K562 treated with DMSO at 1 percent for 4 hours (cell line): Measurements from ENCODE around the gene FAM3D. TPM values are rescaled to one million over a fixed set of nuclear protein-coding genes. Genes with fewer than 3 reads are reported as not detected.

Source experiments
- total RNA-seq: library from RNA; unstranded; fragments of 300-600 nt; gene quantifications from 2 replicates; pipeline ENCODE4 v1.2.3, GENCODE V29; 2022; ENCODE audit not compliant: insufficient read depth

The FAM3D gene
- total RNA-seq, result not detected in 2 replicates

DNA sequence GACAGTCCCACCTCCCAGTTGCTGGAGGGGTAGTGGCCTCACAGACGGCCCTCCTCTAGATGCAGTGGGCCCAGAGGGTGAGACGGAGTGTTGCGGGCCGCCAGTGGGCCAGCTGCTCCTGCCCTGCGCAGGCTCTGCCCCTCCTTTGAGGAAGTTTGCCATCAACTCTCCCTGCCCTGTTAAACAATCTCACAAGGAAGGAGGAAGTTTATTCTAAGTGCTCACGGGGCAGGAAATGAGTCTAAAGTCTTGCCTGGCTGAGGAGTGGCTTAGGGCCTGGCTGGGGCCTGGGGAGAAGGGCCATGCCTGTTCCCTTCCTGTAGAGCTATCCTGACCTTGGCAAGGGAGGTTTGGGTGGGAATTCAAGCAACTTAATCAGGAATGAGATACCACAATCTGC, at the start of gene FAM3D:
TSS of gene FAM3D (minus strand) at position 92 of the 400 bp plus-strand sequence. CDS start 11,211 bp downstream, outside the sequence.

Other genes with a start within 250 kb of the FAM3D start
- 40.8 and 42.6 TPM in 2 replicates for gene PDHB, start 232.9 kb downstream of the FAM3D start, total RNA-seq
- gene KCTD6, start 174.7 kb downstream of the FAM3D start, total RNA-seq, result 3.1 and 4.7 TPM in 2 replicates
- not detected in 2 replicates for gene ACOX2, start 129.6 kb downstream of the FAM3D start, total RNA-seq
- gene FAM107A, start 89.4 kb downstream of the FAM3D start, total RNA-seq, result not detected in 2 replicates